ENCODE measurements around the gene LMBR1.
"Not testable (repeated sequence)": the region's sequence is repeated elsewhere in the genome, so short reads cannot be mapped to it uniquely, and the experiment has no call there.

LMBR1 gene, protein sequence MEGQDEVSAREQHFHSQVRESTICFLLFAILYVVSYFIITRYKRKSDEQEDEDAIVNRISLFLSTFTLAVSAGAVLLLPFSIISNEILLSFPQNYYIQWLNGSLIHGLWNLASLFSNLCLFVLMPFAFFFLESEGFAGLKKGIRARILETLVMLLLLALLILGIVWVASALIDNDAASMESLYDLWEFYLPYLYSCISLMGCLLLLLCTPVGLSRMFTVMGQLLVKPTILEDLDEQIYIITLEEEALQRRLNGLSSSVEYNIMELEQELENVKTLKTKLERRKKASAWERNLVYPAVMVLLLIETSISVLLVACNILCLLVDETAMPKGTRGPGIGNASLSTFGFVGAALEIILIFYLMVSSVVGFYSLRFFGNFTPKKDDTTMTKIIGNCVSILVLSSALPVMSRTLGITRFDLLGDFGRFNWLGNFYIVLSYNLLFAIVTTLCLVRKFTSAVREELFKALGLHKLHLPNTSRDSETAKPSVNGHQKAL

DNA sequence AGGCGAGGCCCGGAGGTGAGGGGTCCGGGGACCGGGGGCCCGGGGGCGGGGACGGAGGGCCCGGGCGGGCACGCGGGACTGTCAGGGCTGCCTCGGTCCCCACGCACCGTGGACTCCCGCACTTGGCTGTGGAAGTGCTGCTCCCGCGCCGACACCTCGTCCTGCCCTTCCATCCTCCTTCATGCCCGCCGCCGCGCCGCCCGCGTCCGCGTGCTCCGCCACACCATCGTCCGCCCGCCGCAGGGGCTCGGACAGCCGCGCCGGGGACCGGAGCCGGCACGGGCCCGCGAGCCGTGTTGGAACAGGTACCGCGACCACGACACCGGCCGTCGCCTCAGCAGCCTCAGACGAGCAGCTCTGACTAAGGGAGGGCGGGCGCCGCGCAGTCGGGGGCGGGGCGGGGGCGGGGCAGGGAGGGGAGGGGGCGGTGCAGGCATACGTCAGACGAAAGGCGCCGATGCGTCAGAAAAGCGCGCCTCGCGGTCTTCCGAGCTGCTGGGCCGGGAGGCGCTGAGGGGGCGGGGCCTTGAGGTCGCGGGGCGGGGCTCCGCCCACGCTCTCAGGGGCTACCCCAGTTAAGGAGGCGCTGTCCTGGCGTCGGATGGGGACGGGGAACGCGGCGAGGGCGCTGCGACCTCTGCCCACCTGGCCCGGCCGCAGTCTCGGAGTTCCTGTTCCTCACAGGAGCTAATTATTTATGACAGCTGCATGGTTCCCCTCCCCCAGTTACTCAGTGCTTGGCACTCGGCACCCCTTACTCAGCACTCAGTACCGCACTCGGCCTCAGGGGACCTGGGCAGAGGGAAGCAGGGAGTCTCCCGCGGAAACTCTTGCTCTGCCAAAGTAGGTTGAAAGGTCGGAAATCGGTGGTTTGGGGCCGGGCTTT is at the start of gene LMBR1:
TSS of gene LMBR1 (minus strand) at position 363 of the 886 bp plus-strand sequence. CDS start at position 173, 190 bp downstream.
- peak; percentile 90 for DNase-seq

DNA sequence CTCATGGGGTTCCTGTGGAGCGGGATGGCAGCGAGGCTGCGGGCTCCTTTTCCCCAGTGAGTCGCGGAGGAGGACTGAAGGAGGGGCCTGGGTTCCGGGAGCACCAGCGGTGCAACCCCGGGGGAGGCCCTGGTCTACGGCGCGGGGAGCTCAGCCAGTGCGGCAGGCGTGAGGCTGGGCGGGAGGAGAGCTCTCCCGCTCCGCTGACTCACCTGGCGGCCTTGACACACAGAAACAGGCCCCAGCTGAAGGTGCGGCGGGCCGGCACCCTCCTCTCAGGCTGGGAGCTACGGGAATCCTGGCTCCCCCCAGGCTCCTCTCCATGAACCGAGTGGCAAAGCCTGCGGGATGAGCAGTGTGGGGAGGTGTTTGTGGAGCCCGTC is 49.7 kb upstream of the LMBR1 start:
- no peak for DNase-seq

DNA sequence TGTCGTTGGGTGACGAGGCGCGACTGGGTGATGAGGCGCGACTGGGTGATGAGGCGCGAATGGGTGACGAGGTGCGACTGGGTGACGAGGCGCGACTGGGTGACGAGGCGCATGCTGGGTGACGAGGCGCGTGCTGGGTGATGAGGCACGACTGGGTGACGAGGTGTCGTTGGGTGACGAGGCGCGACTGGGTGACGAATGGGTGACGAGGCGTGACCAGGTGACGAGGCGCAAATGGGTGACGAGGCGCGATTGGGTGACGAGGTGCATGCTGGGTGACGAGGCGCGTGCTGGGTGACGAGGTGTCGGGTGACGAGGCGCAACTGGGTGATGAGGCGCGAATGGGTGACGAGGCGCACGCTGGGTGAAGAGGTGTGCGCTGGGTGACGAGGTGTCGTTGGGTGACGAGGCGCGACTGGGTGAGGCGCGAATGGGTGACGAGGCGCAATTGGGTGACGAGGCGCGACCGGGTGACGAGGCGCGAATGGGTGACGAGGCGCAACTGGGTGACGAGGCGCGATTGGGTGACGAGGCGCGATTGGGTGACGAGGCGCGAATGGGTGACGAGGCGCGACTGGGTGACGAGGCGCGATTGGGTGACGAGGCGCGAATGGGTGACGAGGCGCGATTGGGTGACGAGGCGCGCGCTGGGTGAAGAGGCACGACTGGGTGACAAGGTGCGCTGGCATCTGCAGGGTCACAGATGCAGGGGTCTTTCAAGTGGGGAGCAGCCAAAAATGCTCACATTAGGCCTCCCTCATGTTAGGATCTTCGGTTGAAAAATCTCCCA is 48.6 kb upstream of the LMBR1 start:
- no peak for DNase-seq

DNA sequence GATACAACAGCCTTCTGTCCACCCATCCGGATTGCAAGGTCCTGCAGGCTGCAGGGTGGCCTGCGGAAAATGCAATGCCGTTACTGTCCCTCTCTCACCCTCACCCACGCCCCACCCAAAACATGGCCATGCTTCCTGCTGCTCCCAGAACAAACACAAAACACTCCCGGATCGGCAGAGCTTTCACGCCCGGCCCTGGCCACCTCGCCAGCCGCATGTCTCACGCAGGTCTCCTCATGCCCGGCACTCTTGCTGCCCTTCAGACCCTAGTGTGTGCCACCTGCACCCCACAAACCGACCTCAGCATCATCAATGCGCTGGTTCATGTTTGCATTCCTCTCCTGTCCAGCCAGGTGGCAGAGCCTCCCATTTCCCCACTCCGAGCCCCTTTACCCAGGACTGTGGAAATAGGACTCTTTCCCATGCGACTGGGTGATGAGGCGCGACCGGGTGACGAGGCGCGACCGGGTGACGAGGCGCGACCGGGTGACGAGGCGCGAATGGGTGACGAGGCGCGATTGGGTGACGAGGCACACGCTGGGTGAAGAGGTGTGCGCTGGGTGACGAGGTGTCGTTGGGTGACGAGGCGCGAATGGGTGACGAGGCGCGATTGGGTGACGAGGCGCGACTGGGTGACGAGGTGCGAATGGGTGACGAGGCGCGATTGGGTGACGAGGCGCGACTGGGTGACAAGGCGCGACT is 47.6 kb upstream of the LMBR1 start:
- no peak for DNase-seq

DNA sequence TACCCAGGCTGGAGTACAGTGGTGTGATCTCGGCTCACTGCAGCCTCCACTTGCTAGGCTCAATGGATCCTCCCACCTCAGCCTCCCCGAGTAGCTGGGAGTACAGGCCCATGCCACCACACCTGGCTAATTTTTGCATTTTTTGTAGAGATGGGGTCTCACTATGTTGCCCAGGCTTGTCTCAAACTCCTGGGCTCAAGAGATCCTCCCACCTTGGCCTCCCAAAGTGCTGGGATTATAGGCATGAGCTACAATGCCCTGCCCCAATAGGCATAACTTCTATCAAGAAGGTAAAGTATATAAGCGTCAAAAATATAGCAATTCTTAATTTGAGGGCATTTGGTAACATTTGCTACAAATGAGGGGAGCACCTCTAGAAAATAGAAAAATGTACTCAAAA is 43.8 kb upstream of the LMBR1 start:
- not testable (repeated sequence) for DNase-seq

DNA sequence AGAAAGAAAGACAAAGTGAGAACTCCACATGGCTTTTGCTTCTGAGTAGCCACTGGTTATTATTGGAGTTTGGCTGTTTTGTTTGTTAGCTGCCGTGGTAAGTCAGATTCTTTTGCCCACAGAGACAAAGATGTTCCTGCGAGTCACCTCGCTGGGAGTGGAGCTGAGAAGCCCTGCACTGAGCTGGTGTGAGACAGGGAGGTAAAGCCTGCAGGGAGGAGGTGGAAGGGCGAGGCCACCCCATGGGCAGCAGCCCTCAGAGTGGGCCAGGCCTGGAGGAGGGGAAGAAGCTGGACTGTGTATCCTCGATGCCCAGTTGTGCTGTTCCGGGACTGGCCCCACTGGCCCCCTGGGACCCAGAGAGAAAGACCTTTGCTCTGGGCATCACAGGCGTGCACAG is 42.3 kb upstream of the LMBR1 start:
- DNase-seq, result no peak

DNA sequence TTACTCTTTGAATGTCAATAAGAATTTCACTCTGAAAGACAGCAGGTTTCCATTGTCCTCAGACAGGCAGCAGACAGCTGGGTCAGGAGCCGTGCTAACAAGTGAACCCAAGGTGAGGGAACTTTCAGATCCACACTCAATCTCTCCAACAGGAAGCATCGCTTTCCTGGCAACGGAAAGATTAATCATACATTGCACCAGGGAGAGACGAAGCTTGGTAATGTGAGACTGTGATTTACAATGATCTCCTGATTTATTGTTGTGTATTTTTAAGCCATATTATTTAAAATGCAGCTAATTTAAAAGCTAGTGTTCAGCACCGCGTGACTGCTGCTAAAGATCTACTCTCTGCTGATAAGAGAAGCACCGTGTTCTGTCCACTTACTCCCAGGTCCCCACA is 39.0 kb upstream of the LMBR1 start:
- DNase-seq, result no peak

DNA sequence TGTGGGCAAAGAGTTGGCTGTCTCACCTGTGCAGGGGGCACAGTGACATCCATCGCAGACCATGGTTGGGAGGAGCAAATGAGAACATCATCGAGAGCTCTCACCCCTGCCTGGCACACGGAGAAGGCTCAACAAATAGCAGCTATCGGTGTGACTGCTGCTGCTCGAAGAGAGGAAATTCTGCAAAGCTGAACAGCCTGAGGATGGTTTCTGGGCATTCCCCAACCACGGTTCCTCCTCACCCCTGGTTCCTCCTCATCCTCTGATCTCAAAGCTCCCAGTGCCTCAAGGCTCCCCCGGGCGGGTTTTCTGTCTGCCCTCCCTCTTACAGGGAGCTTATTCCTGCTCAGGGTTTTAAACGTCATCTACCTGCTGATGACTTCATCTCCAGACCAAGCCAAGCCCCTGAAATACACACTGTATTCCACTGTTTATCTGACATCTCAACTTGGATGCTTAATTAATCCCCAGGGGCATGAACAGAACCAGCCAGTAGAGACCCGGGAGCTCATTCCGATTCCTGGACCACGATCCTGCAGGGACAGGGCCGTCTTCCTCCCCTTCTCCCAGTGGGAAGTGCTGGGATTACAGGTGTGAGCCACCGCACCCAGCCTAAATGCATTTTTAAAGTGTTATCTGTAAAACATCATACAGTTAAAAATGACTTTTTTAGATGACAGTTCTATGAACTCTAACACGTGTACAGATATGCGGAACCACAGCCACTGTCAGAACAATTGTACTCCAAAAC is 37.0 kb upstream of the LMBR1 start:
- DNase-seq, result no peak

DNA sequence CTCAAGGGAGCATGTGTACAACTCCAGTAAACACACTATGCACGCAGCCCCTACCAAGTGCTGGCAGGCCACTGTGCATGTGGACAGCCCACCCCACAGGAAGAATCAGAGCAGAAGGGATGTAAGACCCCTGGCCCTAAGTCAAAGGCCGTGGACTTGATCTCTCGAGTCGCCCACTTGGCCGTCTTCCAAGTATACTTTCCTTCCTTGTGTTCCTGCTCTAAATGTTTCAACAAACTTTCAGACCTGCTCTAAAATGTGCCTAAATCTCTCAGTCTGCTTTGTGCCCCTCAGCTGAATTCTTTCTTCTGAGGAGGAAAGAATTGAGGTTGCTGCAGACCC is 35.4 kb upstream of the LMBR1 start:
- DNase-seq, result no peak

DNA sequence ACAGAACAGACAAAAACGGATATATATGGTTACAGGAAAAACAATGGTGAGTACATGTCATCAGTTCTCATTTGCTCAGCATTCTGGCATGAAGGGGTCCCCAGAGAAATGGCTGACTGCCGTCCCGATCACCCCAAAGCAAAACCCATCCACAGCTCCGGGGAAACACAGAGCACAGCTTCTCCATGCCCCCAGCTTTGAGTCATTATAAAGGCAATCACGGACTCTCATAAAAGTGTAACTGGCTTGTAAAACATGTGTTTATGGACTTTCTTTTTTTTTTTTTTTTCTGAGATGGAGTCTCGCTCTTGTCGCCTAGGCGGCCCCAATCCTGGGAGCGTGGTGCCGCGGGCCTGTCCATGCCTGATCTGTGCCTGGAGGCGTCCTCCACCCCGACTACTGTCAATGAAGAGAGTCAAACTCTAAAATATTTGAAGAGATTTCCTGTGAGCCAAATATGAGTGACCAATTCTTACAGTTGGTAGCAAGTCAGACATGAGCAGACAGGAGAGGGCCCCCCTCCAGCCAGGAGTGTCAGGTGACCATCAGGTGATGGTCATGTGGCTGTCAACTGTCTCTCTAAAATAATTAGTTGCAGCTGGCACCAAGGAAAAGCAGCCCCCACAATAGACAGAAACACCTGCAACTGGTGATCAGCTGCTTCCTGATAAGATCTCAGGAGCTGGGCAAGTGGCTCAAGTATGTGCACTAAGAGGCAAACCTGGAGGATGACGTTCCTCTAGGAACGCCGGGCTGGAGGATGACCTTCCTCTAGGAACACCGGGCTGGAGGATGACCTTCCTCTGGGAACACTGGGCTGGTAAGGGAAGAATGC is 34.8 kb upstream of the LMBR1 start:
- DNase-seq, result peak; percentile 25

DNA sequence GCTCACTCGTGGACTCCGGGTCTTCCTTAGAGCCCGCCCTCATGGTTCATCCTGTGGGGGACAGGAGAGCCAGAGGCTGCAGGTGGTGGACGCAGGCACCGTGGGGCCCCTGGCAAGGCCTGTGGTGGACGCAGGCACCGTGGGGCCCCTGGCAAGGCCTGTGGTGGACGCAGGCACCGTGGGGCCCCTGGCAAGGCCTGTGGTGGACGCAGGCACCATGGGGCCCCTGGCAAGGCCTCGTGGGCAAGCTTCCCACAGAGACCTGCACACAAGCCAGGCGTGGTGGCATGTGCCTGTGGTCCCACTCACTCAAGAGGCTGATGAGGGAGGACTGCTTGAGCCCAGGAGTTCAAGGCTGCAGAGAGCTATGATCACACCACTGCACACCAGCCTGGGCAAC is 32.8 kb upstream of the LMBR1 start:
- not testable (repeated sequence) for DNase-seq

DNA sequence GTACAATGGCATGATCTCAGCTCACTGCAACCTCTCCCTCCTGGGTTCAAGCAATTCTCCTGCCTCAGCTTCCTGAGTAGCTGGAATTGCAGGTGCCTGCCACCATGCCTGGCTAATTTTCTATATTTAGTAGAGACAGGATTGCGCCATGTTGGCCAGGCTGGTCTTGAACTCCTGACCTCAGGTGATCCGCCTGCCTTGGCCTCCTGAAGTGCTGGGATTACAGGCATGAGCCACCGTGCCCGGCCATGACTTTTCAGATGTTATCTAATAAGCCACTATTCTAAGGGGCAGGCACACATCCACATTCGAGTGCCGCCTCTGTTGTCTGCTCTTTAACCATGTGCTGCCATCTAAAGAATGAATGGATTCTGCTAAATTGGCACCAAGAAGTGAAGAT is 29.3 kb upstream of the LMBR1 start:
- DNase-seq, result not testable (repeated sequence)

DNA sequence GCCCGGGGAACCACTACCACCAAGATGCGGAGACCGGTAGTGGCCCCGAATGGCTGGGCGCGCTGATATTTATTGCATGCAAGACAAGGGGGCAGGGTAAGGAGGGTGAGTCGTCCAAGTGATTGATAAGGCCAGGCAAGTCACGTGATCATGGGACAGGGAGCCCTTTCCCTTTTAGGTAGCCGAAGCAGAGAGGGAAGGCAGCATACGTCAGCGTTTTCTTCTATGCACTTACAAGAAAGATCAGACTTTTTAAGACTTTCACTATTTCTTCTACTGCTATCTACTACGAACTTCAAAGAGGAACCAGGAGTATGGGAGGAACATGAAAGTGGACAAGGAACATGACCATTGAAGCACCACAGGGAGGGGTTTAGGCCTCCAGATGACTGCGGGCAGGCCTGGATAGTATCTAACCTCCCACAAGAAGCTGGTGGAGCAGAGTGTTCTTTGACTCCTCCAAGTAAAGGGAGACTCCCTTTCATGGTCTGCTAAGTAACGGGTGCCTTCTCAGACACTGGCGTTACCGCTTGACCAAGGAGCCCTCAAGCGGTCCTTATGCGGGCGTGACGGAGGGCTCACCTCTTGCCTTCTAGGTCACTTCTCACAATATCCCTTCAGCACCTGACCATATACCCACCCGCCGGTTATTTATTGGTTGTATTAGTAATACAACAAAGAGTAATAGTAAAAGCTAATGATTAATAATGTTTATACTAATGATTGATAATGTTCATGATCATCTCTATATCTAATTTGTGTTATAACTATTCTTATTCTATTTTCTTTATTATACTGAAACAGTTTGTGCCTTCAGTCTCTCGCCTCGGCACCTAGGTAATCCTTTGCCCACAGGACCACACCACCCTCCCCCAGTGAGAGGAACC is 27.7 kb upstream of the LMBR1 start:
- DNase-seq, result not testable (repeated sequence)

DNA sequence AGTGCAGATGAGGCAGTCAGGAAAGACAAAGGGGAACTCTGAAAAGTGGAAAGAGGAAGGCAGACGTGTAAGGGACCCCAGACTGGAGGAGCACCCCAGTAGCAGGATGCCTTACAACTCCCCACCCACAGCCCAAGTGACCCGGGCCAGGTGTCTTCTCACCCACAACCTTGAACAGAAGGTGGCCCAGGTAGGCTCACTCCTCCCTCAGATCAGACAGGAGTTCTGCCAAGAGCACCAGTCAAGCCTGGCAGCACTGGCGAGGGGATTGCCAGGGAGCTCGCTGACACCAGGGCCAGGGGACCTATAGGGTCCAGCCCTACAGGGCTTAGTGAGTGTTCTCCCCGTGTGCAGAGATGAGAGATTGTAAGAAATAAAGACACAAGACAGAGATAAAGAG is 27.1 kb upstream of the LMBR1 start:
- DNase-seq, result no peak

DNA sequence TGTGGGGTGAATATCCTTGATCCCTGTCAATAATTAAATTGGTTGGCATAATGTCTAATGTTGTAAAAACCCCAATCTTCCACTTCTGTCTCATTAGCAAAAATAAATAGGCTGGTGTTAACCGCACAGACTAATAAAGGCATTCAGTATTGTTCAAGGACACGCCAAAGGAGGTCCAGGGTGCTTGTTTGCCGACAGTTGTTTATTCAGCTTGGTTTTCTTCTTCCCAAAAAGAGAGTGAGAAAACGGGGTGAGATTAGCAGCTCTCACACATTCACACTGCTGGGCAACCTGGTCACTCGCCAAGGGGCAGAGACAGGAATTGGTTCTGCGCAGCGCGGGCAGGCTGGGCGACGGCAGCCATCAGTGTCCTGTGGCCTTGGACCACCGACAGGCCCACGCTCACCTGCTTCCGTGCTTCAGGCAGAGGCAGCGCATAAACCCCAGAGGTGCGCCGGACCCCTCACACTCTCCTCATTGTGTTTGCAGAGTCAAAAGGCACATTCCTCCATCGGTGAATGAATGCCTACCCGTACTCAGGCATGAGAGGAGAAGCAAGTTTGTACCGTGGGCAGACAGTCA is 26.2 kb upstream of the LMBR1 start:
- no peak for DNase-seq

DNA sequence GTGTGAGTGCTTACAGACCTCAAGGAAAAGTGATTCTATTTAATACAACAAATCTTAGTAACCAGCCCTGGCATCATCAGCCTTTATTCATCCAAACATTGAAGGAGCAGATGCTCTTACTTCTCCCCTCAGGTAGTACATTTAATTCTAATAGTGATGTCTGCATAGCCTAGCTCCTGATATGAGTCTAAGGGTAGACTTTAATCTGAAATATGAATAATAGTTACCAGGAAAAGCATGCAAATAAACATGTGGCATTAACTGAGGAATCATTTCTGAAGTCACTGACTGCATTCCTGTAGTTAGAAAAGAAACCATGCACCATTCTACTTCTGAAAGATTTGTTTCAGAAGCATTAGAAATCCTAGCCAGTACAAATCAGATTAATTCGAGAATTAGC is 25.7 kb upstream of the LMBR1 start:
- DNase-seq, result no peak

DNA sequence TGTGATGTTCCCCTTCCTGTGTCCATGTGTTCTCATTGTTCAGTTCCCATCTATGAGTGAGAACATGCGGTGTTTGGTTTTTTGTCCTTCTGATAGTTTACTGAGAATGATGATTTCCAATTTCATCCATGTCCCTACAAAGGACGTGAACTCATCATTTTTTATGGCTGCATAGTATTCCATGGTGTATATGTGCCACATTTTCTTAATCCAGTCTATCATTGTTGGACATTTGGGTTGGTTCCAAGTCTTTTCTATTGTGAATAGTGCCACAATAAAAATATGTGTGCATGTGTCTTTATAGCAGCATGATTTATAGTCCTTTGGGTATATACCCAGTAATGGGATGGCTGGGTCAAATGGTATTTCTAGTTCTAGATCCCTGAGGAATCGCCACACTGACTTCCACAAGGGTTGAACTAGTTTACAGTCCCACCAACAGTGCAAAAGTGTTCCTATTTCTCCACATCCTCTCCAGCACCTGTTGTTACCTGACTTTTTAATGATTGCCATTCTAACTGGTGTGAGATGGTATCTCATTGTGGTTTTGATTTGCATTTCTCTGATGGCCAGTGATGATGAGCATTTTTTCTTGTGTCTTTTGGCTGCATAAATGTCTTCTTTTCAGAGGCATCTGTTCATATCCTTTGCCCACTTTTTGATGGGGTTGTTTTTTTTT is 16.7 kb upstream of the LMBR1 start:
- DNase-seq, result not testable (repeated sequence)

DNA sequence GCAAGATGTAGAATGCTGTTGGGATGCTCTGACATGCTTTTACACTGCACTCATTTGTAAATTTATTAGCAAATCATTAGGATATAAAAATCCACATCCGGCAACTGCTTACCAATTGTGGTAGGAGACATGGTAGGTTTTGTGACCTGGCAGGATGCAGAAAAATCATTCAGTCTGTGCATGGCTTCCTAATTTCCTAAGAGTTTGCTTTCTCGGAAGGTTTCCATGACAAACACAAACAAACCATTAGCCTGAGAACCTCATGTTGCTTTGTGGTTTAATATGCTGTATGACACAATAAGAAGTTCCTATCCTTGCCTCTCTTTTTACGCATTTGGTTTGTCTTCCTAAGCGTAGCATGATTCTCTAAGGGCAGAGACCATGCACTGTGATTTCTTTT is 14.7 kb upstream of the LMBR1 start:
- peak; percentile 76 for DNase-seq

DNA sequence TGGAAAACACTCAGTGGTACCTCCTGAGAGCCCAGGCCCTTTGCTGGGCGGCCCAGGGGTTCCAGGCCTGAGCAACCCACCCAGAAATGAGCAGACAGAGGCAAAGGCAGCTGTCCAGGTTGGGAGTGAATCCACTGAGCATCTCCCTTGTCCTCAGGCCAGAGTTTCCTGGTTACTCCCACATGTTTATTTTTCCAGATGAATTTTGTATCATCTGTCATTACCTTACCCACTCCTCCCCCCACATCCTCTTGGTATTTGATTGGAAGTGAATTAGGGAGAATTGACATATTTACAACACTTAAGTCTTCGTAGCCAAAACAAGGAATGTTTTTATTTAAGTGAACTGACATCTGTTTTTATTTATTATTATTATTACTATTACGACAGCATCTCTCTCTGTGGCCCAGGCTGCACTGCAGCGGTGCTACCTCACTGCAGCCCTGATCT is 13.2 kb upstream of the LMBR1 start:
- no peak for DNase-seq
